PC-3 (cell line): ENCODE results near the gene ACBD7.

Experiments used
- EZH2phosphoT487 ChIP-seq: fragments of 300-600 bp; sonication (generic); IDR thresholded peaks from 2 replicates; pipeline ENCODE4 v1.6.1; 2018; ENCODE audit warnings: mild to moderate bottlenecking, antibody characterized with exemption, low read length, borderline replicate concordance
- TF ChIP-seq, protein P1 (sequence below): fragments of 300-600 bp; sonication (generic); conservative IDR thresholded peaks from 2 replicates; pipeline ENCODE4 v1.5.1; 2017; ENCODE audit warnings: antibody characterized with exemption, low read depth, mild to moderate bottlenecking, low read length

DNA sequence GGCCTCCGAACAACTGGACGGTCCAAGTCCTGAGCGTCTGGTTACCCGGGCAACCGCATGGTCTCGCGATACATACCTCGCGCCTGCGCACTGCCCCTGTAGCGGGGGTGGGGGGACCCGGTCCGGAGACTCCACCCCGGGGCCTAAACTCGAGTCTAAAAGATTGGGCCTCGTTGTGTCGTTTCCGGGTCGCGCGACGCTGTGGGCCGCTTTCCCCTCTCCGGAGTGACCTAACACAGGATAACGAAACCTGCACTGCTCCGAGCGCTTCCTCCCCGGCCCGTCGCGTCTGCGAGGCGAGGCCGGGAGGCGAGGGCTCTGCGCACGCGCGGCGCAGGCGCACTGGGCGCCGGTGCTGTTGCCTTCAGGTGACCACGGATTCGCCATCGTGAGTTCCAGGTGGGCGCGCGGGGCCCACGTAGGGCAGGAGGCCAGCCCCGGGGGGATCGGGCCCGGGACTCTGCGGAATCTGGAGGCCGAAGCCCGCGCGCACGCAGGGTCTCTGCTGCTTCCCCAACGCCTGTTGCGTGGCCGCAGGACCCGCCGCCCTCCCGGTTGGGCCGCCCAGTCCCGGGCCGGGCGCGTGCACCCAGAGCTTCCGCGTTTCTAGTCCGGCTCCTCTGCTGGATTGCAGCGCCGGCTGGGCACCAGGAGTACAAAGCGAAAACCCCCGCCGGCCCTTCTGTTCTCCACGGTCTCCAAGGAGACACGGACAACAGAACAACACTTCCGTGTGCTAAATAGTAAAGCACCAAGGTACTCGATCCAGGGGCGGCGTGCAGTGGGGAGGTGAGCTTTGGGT, 8.6 kb upstream of the ACBD7 start, which contains the start of gene RPP38:
- TF ChIP-seq, protein P1, sequence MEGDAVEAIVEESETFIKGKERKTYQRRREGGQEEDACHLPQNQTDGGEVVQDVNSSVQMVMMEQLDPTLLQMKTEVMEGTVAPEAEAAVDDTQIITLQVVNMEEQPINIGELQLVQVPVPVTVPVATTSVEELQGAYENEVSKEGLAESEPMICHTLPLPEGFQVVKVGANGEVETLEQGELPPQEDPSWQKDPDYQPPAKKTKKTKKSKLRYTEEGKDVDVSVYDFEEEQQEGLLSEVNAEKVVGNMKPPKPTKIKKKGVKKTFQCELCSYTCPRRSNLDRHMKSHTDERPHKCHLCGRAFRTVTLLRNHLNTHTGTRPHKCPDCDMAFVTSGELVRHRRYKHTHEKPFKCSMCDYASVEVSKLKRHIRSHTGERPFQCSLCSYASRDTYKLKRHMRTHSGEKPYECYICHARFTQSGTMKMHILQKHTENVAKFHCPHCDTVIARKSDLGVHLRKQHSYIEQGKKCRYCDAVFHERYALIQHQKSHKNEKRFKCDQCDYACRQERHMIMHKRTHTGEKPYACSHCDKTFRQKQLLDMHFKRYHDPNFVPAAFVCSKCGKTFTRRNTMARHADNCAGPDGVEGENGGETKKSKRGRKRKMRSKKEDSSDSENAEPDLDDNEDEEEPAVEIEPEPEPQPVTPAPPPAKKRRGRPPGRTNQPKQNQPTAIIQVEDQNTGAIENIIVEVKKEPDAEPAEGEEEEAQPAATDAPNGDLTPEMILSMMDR = no peak
- no peak for TF ChIP-seq EZH2phosphoT487
